ENCODE measurements around the gene CDH4.
"Not testable (repeated sequence)": the region's sequence is repeated elsewhere in the genome, so short reads cannot be mapped to it uniquely, and the experiment has no call there.

The CDH4 gene

DNA sequence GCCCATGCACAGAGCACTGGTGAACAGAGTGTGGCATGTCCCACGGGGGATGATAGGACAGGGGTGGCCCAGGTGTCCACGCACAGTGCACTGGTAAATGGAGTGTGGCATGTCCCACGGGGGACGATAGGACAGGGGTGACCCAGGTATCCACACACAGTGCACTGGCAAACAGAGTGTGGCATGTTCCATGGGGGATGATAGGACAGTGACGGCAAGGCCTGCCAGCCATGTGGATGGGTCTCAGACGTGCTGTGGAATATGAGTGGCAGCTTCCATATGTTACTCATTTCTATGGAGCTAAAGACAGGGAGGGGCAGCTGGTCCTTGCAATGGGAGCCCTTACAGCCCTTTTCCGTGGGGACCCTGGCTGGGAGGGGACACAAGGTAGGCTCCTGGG lies 168.7 kb downstream of the CDH4 start:
- TF ChIP-seq, protein P1, sequence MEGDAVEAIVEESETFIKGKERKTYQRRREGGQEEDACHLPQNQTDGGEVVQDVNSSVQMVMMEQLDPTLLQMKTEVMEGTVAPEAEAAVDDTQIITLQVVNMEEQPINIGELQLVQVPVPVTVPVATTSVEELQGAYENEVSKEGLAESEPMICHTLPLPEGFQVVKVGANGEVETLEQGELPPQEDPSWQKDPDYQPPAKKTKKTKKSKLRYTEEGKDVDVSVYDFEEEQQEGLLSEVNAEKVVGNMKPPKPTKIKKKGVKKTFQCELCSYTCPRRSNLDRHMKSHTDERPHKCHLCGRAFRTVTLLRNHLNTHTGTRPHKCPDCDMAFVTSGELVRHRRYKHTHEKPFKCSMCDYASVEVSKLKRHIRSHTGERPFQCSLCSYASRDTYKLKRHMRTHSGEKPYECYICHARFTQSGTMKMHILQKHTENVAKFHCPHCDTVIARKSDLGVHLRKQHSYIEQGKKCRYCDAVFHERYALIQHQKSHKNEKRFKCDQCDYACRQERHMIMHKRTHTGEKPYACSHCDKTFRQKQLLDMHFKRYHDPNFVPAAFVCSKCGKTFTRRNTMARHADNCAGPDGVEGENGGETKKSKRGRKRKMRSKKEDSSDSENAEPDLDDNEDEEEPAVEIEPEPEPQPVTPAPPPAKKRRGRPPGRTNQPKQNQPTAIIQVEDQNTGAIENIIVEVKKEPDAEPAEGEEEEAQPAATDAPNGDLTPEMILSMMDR (conservative IDR thresholded peaks at IDR 0.05) = no peak
- no peak for TF ChIP-seq ZFX (IDR thresholded peaks at IDR 0.05)
- no peak overlapping the region for H3K27ac ChIP-seq

DNA sequence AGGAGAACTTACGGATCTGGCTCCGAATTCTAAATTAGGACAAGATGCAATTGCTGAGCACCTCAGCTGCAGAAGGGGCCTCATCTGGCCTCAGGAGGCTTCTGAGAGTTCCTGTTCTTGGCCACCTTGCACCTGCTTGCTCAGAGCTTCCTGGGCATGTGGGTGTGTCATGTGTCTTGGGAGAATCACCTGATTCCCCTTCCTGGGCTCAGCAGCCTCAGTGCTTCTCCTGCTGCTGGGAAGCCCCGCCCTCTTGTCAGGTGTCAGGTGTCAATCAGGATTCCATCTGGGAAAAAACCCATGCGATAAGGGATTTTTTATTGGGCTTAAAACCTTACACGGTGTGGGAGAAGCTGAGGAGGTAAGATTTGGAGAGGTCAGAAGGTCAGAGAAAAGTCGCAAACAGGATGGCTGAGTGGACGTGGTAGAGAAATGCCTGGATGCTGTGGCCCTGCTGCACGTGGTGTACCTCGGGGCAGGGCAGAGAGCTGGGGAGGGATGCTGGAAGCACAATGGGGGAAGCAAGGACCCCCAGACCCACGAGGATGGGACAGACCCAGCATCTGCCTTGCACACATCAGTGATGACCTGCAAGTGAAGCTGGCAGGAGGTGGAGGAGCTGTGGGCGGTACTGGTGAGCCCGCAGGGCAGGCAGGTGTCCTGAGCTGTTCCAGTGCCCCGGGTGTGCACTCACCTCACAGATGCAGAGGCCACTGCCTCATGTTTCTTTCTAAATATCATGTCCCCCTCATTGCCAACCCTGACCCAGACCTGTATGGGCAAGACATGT lies 170.8 kb downstream of the CDH4 start:
- TF ChIP-seq, protein P1 (conservative IDR thresholded peaks at IDR 0.05) = no peak
- TF ChIP-seq ZFX (IDR thresholded peaks at IDR 0.05) = no peak

DNA sequence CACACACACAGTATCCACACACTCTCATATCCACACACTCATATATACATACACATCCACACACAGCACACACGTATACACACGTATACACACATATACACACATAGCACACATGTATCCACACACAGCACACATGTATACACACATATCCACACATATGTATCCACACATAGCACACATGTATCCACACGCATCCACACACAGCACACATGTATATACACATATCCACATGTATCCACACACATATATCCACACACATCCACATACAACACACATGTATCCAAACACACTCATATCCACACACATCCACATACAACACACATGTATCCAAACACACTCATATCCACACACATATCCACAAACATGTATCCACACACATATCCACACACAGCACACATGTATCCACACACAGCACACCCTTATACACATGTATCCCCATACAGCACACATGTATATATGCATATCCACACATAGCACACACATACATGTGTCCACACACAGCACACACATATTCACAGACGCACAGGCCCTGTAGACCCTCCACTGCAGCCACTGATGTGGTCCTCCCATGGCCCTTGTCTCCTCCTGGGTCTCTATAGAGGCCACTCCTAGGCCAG lies 172.1 kb downstream of the CDH4 start:
- TF ChIP-seq, protein P1 (conservative IDR thresholded peaks at IDR 0.05) = no peak
- no peak overlapping the region for H3K27ac ChIP-seq

More for the DNA sequence above, 170.8 kb downstream of the CDH4 start:
- no peak overlapping the region for H3K27ac ChIP-seq

DNA sequence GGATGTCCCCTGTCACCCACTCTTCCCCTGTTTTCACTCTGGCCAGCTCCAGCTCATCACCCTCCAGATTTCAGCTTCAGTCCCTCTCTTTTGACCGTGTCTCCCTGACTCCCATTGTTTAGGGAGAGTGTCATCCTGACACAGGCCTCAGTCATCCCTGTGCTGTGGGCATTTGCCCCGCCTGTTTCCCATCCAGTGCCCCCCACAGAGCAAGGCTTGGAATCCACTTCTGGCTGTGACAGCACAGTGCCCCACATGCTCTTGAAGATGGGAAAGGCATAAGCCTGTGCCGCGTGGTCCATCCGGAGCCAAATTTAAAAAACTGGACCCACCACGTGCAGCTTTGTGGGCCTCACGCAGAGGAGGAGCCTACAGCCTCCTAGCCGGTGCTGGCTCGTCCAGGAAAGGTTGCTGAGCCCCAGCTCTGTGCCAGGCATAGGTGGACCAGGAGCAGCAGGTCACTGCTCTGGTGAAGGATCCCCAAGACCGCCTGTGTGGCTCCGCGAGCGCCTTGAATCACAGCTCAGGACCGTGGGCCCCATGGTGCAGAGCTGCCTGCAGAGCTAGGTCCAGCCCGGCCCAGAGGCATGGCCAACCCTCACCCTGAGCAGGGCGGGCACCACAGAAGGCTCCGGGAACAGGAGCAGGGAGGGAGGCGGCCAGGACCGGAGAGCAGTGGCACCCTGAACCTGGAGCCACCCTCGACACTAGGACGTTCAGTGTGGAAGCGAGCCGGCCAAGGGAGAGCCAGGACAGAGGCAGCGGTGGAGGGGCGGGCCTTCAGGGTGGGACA lies 172.8 kb downstream of the CDH4 start:
- no peak overlapping the region for H3K27ac ChIP-seq
- TF ChIP-seq, protein P1 (conservative IDR thresholded peaks at IDR 0.05) = no peak
- TF ChIP-seq ZFX (IDR thresholded peaks at IDR 0.05) = no peak

DNA sequence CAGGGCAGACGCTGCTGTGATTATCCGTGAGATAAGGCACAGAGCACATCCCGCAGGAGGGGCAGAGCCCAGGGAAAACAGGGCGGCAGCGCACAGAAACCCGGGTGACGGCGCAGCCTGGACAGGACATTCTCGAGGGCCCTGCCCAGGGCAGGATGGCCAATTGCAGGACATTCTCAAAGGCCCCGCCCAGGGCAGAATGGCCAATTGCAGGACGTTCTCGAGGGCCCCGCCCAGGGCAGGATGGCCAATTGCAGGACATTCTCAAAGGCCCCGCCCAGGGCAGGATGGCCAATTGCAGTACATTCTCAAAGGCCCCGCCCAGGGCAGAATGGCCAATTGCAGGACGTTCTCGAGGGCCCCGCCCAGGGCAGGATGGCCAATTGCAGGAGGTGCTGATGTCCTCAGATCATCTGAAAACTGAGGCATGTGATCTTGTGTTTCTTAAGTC lies 173.5 kb downstream of the CDH4 start:
- H3K27ac ChIP-seq = not testable (repeated sequence)

DNA sequence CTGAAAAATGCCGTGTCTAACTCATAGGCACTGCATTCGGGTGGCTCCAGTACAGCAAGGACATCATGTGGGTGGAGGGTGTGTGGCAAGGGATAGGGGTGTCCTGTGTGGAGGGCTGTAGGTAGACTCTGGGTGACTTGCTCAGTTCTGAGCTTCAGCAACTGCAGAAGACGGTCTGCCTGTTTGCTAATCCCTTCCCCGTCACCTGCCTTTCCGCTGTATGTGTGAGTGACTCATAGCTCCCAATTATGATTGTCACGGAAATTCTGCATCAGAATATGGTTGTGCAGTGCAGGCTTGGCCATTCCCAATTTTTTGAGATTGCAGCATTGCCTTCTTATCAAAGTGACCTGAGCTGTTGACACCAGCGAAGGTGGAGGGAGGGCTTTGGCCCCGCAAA lies 174.3 kb downstream of the CDH4 start:
- no peak for TF ChIP-seq ZFX (IDR thresholded peaks at IDR 0.05)
- TF ChIP-seq, protein P1 (conservative IDR thresholded peaks at IDR 0.05) = no peak
- H3K27ac ChIP-seq = no peak overlapping the region

DNA sequence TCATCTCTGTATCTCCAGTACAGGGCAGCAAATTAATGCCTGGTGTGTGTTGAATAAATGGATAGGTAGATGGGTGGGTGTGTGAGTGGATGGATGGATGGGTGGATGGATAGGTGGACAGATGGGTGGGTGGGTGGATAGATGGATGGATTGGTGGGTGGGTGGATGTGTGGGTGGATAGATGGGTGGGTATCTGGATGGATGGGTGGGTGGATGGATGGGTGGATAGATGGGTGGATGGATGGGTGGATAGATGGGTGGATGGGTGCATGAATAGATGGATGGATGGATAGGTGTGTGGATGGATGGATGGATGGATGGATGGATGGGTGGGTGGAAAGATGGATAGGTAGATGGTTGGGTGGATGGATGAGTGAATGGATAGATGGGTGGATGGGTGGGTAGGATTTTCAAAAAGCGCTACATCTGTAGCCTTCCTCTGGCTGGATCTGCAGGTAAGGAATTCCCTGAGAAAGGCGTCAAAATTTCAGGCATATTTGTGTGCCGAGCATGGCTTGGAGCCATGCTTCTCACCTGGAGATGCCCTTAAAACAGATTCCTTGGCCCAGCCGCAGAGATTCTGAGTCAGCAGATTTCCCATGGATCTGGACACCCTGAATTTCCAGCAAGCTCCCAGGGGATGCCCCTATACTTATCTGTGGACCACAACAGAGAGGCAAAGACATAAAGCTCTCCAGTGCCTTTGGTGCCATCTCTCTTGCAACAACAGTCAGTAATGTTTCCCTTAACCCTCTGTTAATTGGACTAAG lies 177.6 kb downstream of the CDH4 start:
- no peak overlapping the region for H3K27ac ChIP-seq
- no peak for TF ChIP-seq ZFX (IDR thresholded peaks at IDR 0.05)
- TF ChIP-seq, protein P1 (conservative IDR thresholded peaks at IDR 0.05) = no peak

Measured in C4-2B (cell line).